Measurements from ENCODE around the gene SLC7A6OS. TPM values are rescaled to one million over a fixed set of nuclear protein-coding genes. Genes with fewer than 3 reads are reported as not detected.

The SLC7A6OS gene
- total RNA-seq, 1 experiment from 2014 or later, result 16.4 TPM

DNA sequence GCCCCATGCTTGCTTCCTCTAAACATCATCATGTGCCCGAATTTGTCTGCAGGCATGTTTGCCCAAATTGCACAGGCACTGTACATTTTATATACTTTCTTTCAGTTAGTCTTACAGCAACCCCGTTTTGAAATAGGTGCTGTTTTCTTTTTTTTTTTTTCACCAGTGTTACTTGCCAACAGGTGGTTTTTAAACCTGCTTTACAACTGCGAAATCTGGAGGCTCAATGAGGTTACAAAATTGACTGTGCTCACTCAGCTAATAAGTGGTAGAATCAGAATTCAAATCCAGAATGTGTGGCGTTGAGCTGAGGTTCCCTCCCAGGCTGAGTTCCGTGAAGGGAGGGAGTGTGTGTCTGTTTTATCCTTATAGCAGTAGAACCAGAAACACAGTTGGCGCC is 59.8 kb downstream of the SLC7A6OS start:
- H3K9me2 ChIP-seq (ENCODE audit: insufficient read depth), result no peaks in the 10 kb centered on the region
- TF ChIP-seq RAD21 (IDR thresholded peaks at IDR 0.05; ENCODE audit: low read depth), result no peak
- TF ChIP-seq SRF (IDR thresholded peaks at IDR 0.05; ENCODE audit: low read depth), result no peak
- no peak for TF ChIP-seq EZH2 (IDR thresholded peaks at IDR 0.05)
- TF ChIP-seq POLR2AphosphoS5 (IDR thresholded peaks at IDR 0.05; ENCODE audit: low read depth, low read length), result no peak
- no peak for TF ChIP-seq SP1 (IDR thresholded peaks at IDR 0.05; ENCODE audit: low read depth)
- TF ChIP-seq ZNF274 (IDR thresholded peaks at IDR 0.05; ENCODE audit: low read depth, low read length), result no peak
- TF ChIP-seq FOSL1 (IDR thresholded peaks at IDR 0.05; ENCODE audit: low read depth), result no peak
- no peak for TF ChIP-seq JUND (IDR thresholded peaks at IDR 0.05)
- no peak for TF ChIP-seq POLR2A (IDR thresholded peaks at IDR 0.05; ENCODE audit: borderline replicate concordance, extremely low read depth, insufficient read depth, insufficient read length)
- TF ChIP-seq EZH2phosphoT487 (IDR thresholded peaks at IDR 0.05; ENCODE audit: borderline replicate concordance), result no peak
- TF ChIP-seq, protein P1, sequence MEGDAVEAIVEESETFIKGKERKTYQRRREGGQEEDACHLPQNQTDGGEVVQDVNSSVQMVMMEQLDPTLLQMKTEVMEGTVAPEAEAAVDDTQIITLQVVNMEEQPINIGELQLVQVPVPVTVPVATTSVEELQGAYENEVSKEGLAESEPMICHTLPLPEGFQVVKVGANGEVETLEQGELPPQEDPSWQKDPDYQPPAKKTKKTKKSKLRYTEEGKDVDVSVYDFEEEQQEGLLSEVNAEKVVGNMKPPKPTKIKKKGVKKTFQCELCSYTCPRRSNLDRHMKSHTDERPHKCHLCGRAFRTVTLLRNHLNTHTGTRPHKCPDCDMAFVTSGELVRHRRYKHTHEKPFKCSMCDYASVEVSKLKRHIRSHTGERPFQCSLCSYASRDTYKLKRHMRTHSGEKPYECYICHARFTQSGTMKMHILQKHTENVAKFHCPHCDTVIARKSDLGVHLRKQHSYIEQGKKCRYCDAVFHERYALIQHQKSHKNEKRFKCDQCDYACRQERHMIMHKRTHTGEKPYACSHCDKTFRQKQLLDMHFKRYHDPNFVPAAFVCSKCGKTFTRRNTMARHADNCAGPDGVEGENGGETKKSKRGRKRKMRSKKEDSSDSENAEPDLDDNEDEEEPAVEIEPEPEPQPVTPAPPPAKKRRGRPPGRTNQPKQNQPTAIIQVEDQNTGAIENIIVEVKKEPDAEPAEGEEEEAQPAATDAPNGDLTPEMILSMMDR (IDR thresholded peaks at IDR 0.05 in 2 of 3, conservative IDR thresholded peaks at IDR 0.05 in 1 of 3; ENCODE audit: borderline replicate concordance in 1 of 3, insufficient read depth in 1 of 3, low read depth in 2 of 3, low read length in 2 of 3), result no peak
- TF ChIP-seq, protein P2, sequence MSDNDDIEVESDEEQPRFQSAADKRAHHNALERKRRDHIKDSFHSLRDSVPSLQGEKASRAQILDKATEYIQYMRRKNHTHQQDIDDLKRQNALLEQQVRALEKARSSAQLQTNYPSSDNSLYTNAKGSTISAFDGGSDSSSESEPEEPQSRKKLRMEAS (IDR thresholded peaks at IDR 0.05), result no peak
- H3K27ac ChIP-seq (ENCODE audit: low read depth, low read length), result no peak overlapping the region
- no peak for ATAC-seq
- POLR2A ChIA-PET, result interaction anchor here (1.3 kb wide), 1 partner anchor 13 kb away, joined by 3 read pairs; no protein-coding TSS in a partner anchor
- no peak overlapping the region for H3K4me2 ChIP-seq (ENCODE audit: low read length)
- BruUV-seq (replicated peaks), result no TSS peak
- H4K20me1 ChIP-seq (ENCODE audit: insufficient read depth), result no peaks in the 10 kb centered on the region
- no peak overlapping the region for H3K9ac ChIP-seq (ENCODE audit: low read length)
- H3K36me3 ChIP-seq (ENCODE audit: control insufficient read depth in 1 of 2, insufficient read depth in 2 of 2, low read length in 2 of 2), result peaks cover 0 to 2% of the 10 kb centered on the region in 2 experiments; a peak in 2 of 4 replicates
- CTCF ChIA-PET, result interaction anchor here (3.4 kb wide), 1 partner anchor 12 kb away, joined by 16 read pairs; the partner anchor contains the start of gene SLC7A6
- H2AFZ ChIP-seq (ENCODE audit: low read depth, low read length, poor library complexity, severe bottlenecking), result no peak overlapping the region
- H3K27me3 ChIP-seq (ENCODE audit: insufficient read depth, low read length), result no peaks in the 10 kb centered on the region
- H3K79me2 ChIP-seq (ENCODE audit: insufficient read depth, low read length), result peaks cover 10% of the 10 kb centered on the region; the same call in 1 of the 2 replicates
- DNase-seq (ENCODE audit: low read depth, low spot score), result no peak
- no peak overlapping the region for H3K4me3 ChIP-seq (replicated peaks in 1 of 2; ENCODE audit: low read depth in 1 of 2, low read length in 2 of 2)
- RAD21 ChIA-PET (ENCODE audit: low non-redundant PET in 1 of 2, low total read pairs in 2 of 2, uncharacterized antibody in 2 of 2, unreplicated experiment in 2 of 2), result no interaction called here
- no peaks in the 10 kb centered on the region for H3K9me3 ChIP-seq (ENCODE audit: control insufficient read depth in 1 of 2, insufficient read depth in 1 of 2, low read depth in 1 of 2, low read length in 2 of 2)
- H3K4me1 ChIP-seq (ENCODE audit: control insufficient read depth in 1 of 2, insufficient read depth in 2 of 2, low read length in 2 of 2), result peaks cover 5 to 10% of the 10 kb centered on the region in 2 experiments; a peak in 3 of 4 replicates
- intact Hi-C loops (cut with micrococcal nuclease), result no loop called here
